B cell (primary cell): ENCODE measurements around the gene MGME1. TPM values are rescaled to one million over a fixed set of nuclear protein-coding genes. Genes with fewer than 3 reads are reported as not detected.

Experiments
- ATAC-seq: fragments of 200-7000 bp; cut with Tn5 transposase; one replicate; pipeline ENCODE4 v1.10.0; 2021; ENCODE audit warnings: low read depth, mild to moderate bottlenecking, moderate number of reproducible peaks, moderate library complexity
- CTCF ChIA-PET: fragments of 350-600 bp; sonication (Branson Sonifier 250); formaldehyde crosslinking; loops from one replicate; lab custom pipeline; 2021; ENCODE audit warnings: antibody characterized with exemption, inconsistent platforms; lab: Charles Lee
- POLR2A ChIA-PET: fragments of 350-600 bp; sonication (Branson Sonifier 250); formaldehyde crosslinking; loops from one replicate; lab custom pipeline; 2021; ENCODE audit warnings: antibody characterized with exemption; lab: Charles Lee
- DNase-seq: peaks from one replicate; pipeline ENCODE4 v3.0.0; 2013
- H2AFZ ChIP-seq: 2 replicates; pipeline ENCODE4 v1.6.1; 2012; ENCODE audit warnings: mild to moderate bottlenecking, low read depth, low read length; ENCODE audit not compliant: insufficient read depth, poor library complexity, severe bottlenecking
- H3K27ac ChIP-seq, 2 donors: 1 replicate in 1 of 2; 2 replicates in 1 of 2; pipeline ENCODE4 v1.5.1; 2012 to 2013; ENCODE audit warnings: low read length in 2 of 2, mild to moderate bottlenecking in 2 of 2, moderate library complexity in 1 of 2
- H3K27me3 ChIP-seq, 4 experiments: fragments of 200-600 bp in 1 of 4; sonication (generic) in 1 of 4; replicated peaks in 1 of 4; 1 replicate in 2 of 4; 2 replicates in 2 of 4; pipeline versions ENCODE4 v1.6.1 to v1.7.0; 2013 to 2016; ENCODE audit warnings: low read length in 3 of 4, mild to moderate bottlenecking in 2 of 4, mixed read lengths in 1 of 4, moderate library complexity in 1 of 4; ENCODE audit not compliant: insufficient read depth in 4 of 4, control insufficient read depth in 3 of 4; ENCODE audit errors: control extremely low read depth in 1 of 4
- H3K36me3 ChIP-seq, 2 experiments: replicated peaks in 1 of 2; 1 replicate in 1 of 2; 2 replicates in 1 of 2; pipeline versions ENCODE4 v1.6.1 to v1.7.1; 2013; ENCODE audit warnings: low read length in 1 of 2; ENCODE audit not compliant: insufficient read depth in 2 of 2, control insufficient read depth in 1 of 2; ENCODE audit errors: control extremely low read depth in 1 of 2, extremely low read depth in 1 of 2
- H3K4me1 ChIP-seq, 2 donors: fragments of 200-600 bp in 1 of 2; sonication (generic) in 1 of 2; 1 replicate in 1 of 2; 2 replicates in 1 of 2; pipeline versions ENCODE4 v1.5.1 to v1.6.1; 2013 to 2017; ENCODE audit warnings: low read length in 2 of 2; ENCODE audit not compliant: control insufficient read depth in 2 of 2, insufficient read depth in 2 of 2
- H3K4me2 ChIP-seq: replicated peaks from 2 replicates; pipeline ENCODE3; 2012; ENCODE audit warnings: mild to moderate bottlenecking, low read depth, low read length; ENCODE audit not compliant: poor library complexity, severe bottlenecking
- H3K4me3 ChIP-seq, 5 experiments: fragments of 200-600 bp in 1 of 5; sonication (generic) in 1 of 5; 1 replicate in 3 of 5; 2 replicates in 2 of 5; pipeline versions ENCODE4 v1.5.1 to v1.7.0; 2011 to 2016; ENCODE audit warnings: low read length in 4 of 5, mild to moderate bottlenecking in 4 of 5, low read depth in 2 of 5, control low read depth in 1 of 5, moderate library complexity in 1 of 5; ENCODE audit not compliant: insufficient read depth in 1 of 5; ENCODE audit errors: control extremely low read depth in 1 of 5, extremely low read depth in 1 of 5
- H3K79me2 ChIP-seq: fragments of 200-600 bp; sonication (generic); one replicate; pipeline ENCODE4 v1.6.0; 2016; ENCODE audit warnings: low read length; ENCODE audit not compliant: control insufficient read depth, insufficient read depth
- H3K9ac ChIP-seq: fragments of 200-600 bp; sonication (generic); 2 replicates; pipeline ENCODE4 v1.6.1; 2017; ENCODE audit warnings: mild to moderate bottlenecking, low read length, moderate library complexity
- H3K9me3 ChIP-seq, 3 donors: one replicate each; pipeline versions ENCODE4 v1.6.1 to v1.7.1; 2013; ENCODE audit warnings: low read length in 2 of 3; ENCODE audit not compliant: control insufficient read depth in 2 of 3, insufficient read depth in 1 of 3; ENCODE audit errors: control extremely low read depth in 1 of 3
- H4K20me1 ChIP-seq: 2 replicates; pipeline ENCODE4 v1.6.0; 2012; ENCODE audit warnings: mild to moderate bottlenecking, low read length; ENCODE audit not compliant: insufficient read depth, control insufficient read depth, poor library complexity, severe bottlenecking
- H3K27ac Mint-ChIP-seq: one replicate; pipeline ENCODE4 v1.8.0; 2021; ENCODE audit warnings: mixed read lengths
- H3K27me3 Mint-ChIP-seq: one replicate; pipeline ENCODE4 v1.8.0; 2021; ENCODE audit warnings: mixed read lengths
- H3K4me1 Mint-ChIP-seq: one replicate; pipeline ENCODE4 v1.8.0; 2021; ENCODE audit warnings: mixed read lengths
- H3K4me3 Mint-ChIP-seq: one replicate; pipeline ENCODE4 v1.8.0; 2021; ENCODE audit warnings: mixed read lengths
- H3K9me3 Mint-ChIP-seq: one replicate; pipeline ENCODE4 v1.8.0; 2022; ENCODE audit warnings: mixed read lengths; ENCODE audit not compliant: insufficient read depth
- EZH2 ChIP-seq: IDR thresholded peaks from 2 replicates; pipeline ENCODE4 v1.6.1; 2012; ENCODE audit warnings: borderline replicate concordance, low read depth, mild to moderate bottlenecking, moderate library complexity, low read length; ENCODE audit not compliant: insufficient read depth, poor library complexity, severe bottlenecking
- WGBS: methylation state at CpG from one replicate; pipeline ENCODE4 v1.1.5; 2013; ENCODE audit warnings: missing lambda C conversion rate; ENCODE audit not compliant: insufficient coverage; 5-methylcytosine and 5-hydroxymethylcytosine counted together
- intact Hi-C: fragments of 100-400 bp; cut with micrococcal nuclease; formaldehyde crosslinking; loops from one replicate; pipeline ENCODE4 v1.10.0; 2022
- polyA plus RNA-seq: library from polyadenylated mRNA; depleted of rRNA; stranded (reverse); fragments of >200 nt; gene quantifications from 2 replicates; pipeline ENCODE4 v1.2.3, GENCODE V29; 2012
- total RNA-seq, 2 donors: library from RNA; stranded (reverse); fragments of 120-200 nt in 1 of 2; gene quantifications; 1 replicate in 1 of 2; 2 replicates in 1 of 2; pipeline versions ENCODE4 v1.2.3 to v1.2.4, GENCODE V29; 2013 to 2022
- TF ChIP-seq, protein P1 (sequence below): fragments of 200-600 bp; IDR thresholded peaks from one replicate; pipeline ENCODE4 v1.8.0; 2022; ENCODE audit warnings: antibody characterized with exemption, mild to moderate bottlenecking

MGME1 gene
- total and polyA plus RNA-seq, 2 donors (not counting 1 experiment from before 2014, with no cell fraction given) = 29.8 to 33.2 TPM

DNA sequence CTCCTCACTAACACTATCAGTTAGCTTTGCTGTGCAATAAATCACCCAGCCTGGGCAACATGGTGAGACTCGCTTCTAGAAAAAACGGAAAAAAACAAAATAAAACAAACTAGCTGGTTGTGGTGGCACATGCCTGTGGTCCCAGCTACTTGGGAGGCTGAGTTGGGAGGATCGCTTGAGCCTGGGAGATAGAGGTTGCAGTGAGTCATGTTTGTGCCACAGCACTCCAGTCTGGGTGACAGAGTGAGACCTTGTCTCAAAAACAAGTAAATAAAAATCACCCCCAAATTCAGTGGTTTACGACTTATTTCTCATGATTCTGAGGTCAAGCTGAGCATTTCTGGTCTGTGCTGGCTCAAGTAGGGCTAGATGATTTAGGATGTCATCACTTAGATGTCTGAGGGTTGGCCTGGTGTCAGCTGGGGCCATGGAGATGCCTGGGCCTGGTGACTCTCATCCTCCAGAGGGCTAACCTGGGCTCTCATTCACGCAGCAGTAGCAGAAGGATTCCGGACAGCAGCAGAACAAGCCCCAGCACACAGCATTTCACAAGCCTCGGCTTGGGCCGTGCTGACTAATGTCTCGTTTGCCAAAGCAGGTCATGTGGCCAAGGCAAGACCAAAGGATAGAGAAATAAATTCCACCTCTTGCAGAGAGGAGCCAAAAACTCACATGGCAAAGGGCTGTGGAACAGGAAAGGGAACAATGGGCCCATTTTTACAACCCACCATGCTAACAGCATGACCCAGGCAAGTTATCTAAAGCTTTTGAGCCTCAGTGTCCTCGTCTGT, 32.5 kb downstream of the MGME1 start:
- intact Hi-C loops = no loop called here
- H3K4me1 Mint-ChIP-seq = peaks cover 44% of the 10 kb centered on the region

DNA sequence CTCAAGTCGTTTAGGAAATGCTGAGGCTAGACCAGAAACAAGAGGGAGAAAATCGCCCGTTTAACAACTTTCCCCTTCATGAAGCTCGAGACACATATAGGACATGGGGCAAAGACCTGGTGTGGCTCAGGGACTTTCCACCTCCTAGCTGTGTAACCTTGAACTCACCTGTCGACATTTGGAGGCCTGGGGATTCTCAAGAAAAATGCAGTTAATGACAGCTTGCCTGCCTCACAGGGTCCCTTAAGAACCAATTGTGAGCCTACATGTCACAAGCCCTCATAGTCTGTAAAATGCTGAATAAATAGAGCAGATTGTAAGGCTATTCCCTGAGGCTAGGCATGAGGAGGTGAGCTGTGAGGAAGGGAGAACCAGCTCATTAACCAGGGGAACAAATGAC, 35.1 kb downstream of the MGME1 start:
- peak; percentile 55 for DNase-seq
- intact Hi-C loops = no loop called here

More for the DNA sequence above, 32.5 kb downstream of the MGME1 start:
- Histone ChIP-seq H4K20me1 (no peaks in the 10 kb centered on the region), H3K27ac (no peak overlapping the region), H2AFZ (no peak overlapping the region), H3K4me3 (no peak overlapping the region), H3K9me3 (no peaks in the 10 kb centered on the region), H3K27me3 (no peaks in the 10 kb centered on the region), H3K4me2 (no peak overlapping the region), H3K9ac (no peak overlapping the region), H3K4me1 (peaks cover 45 to 47% of the 10 kb centered on the region in 2 donors), H3K79me2 (no peaks in the 10 kb centered on the region), H3K36me3 (no peaks in the 10 kb centered on the region)
- no peak overlapping the region for H3K4me3 Mint-ChIP-seq
- TF ChIP-seq, protein P1, sequence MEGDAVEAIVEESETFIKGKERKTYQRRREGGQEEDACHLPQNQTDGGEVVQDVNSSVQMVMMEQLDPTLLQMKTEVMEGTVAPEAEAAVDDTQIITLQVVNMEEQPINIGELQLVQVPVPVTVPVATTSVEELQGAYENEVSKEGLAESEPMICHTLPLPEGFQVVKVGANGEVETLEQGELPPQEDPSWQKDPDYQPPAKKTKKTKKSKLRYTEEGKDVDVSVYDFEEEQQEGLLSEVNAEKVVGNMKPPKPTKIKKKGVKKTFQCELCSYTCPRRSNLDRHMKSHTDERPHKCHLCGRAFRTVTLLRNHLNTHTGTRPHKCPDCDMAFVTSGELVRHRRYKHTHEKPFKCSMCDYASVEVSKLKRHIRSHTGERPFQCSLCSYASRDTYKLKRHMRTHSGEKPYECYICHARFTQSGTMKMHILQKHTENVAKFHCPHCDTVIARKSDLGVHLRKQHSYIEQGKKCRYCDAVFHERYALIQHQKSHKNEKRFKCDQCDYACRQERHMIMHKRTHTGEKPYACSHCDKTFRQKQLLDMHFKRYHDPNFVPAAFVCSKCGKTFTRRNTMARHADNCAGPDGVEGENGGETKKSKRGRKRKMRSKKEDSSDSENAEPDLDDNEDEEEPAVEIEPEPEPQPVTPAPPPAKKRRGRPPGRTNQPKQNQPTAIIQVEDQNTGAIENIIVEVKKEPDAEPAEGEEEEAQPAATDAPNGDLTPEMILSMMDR = no peak
- TF ChIP-seq EZH2 = no peak
- 94% methylated on average over 7 of the region's 10 CpGs for WGBS
- H3K9me3 Mint-ChIP-seq = no peaks in the 10 kb centered on the region
- ChIA-PET CTCF (interaction anchor here (1.4 kb wide), 1 partner anchor 352 kb away, joined by 3 read pairs; no protein-coding TSS in a partner anchor), POLR2A (no interaction called here)
- peaks cover 3% of the 10 kb centered on the region for H3K27me3 Mint-ChIP-seq
- H3K27ac Mint-ChIP-seq = no peak overlapping the region
- ATAC-seq = no peak
- DNase-seq = no peak

More for the DNA sequence above, 35.1 kb downstream of the MGME1 start:
- H3K4me1 ChIP-seq = peaks cover 35 to 36% of the 10 kb centered on the region in 2 donors
- Mint-ChIP-seq H3K4me3 (peak overlapping the region; percentile 74), H3K27ac (peak overlapping the region; percentile 93), H3K27me3 (no peaks in the 10 kb centered on the region), H3K4me1 (peaks cover 37% of the 10 kb centered on the region), H3K9me3 (no peaks in the 10 kb centered on the region)
- H3K9ac ChIP-seq = peak overlapping the region; percentile 15
- TF ChIP-seq EZH2 = no peak
- TF ChIP-seq, protein P1 = no peak
- H3K4me3 ChIP-seq = peak overlapping the region in 1 of 5 experiments; percentile 16
- POLR2A ChIA-PET = no interaction called here
- ATAC-seq = peak; percentile 38
- peak overlapping the region; percentile 45 for H2AFZ ChIP-seq
- WGBS = 15% methylated on average over 3 of the region's 5 CpGs
- H3K27me3 ChIP-seq = no peaks in the 10 kb centered on the region
- H3K36me3 ChIP-seq = no peaks in the 10 kb centered on the region
- CTCF ChIA-PET = interaction anchor here (0.7 to 1.7 kb wide), 11 partner anchors 9 to 499 kb away, joined by 3 to 8 read pairs (median 4); partner anchors contain the start of gene RRBP1
- H3K9me3 ChIP-seq = no peaks in the 10 kb centered on the region
- H3K4me2 ChIP-seq = peak overlapping the region; percentile 61
- H4K20me1 ChIP-seq = no peaks in the 10 kb centered on the region
- H3K27ac ChIP-seq = peak overlapping the region; percentile 70 to 93
- no peaks in the 10 kb centered on the region for H3K79me2 ChIP-seq
